DOHH2 (cell line): ENCODE results near the gene TRMT2A.

Source experiments
- H3F3A ChIP-seq: fragments of 200-600 bp; sonication (generic), shearing (Covaris generic); 2 replicates; pipeline ENCODE4 v1.6.0; 2016; ENCODE audit warnings: antibody characterized with exemption, mild to moderate bottlenecking; ENCODE audit not compliant: control insufficient read depth, insufficient read depth
- H3K27ac ChIP-seq: fragments of 200-600 bp; sonication (generic); 2 replicates; pipeline ENCODE4 v1.5.1; 2014; ENCODE audit warnings: low read depth, mild to moderate bottlenecking, low read length, moderate library complexity
- H3K27me3 ChIP-seq: fragments of 200-600 bp; sonication (generic); 2 replicates; pipeline ENCODE4 v1.6.1; 2014; ENCODE audit warnings: mild to moderate bottlenecking, low read length, mixed read lengths; ENCODE audit not compliant: control insufficient read depth
- H3K36me3 ChIP-seq: fragments of 200-600 bp; sonication (generic); 2 replicates; pipeline ENCODE4 v1.6.1; 2014; ENCODE audit warnings: mild to moderate bottlenecking, low read length, moderate library complexity, mixed read lengths; ENCODE audit not compliant: control insufficient read depth
- H3K4me1 ChIP-seq: fragments of 200-600 bp; sonication (generic); 2 replicates; pipeline ENCODE4 v1.6.1; 2014; ENCODE audit warnings: mild to moderate bottlenecking, low read length, mixed read lengths; ENCODE audit not compliant: control insufficient read depth
- H3K4me2 ChIP-seq: fragments of 200-600 bp; sonication (generic); 2 replicates; pipeline ENCODE4 v1.6.0; 2014; ENCODE audit warnings: mild to moderate bottlenecking, low read length, moderate library complexity
- H3K4me3 ChIP-seq: fragments of 200-600 bp; sonication (generic); 2 replicates; pipeline ENCODE4 v1.5.1; 2014; ENCODE audit warnings: mild to moderate bottlenecking, low read length, mixed read lengths
- H3K79me2 ChIP-seq: fragments of 200-600 bp; sonication (generic); 2 replicates; pipeline ENCODE4 v1.6.1; 2014; ENCODE audit warnings: mild to moderate bottlenecking, low read length, mixed read lengths; ENCODE audit not compliant: control insufficient read depth
- H3K9me2 ChIP-seq: fragments of 200-600 bp; sonication (generic); replicated peaks from 2 replicates; pipeline ENCODE4 v1.6.1; 2014; ENCODE audit warnings: mild to moderate bottlenecking, low read length, mixed read lengths; ENCODE audit not compliant: control insufficient read depth
- H3K9me3 ChIP-seq: fragments of 200-600 bp; sonication (generic); 2 replicates; pipeline ENCODE4 v1.6.1; 2014; ENCODE audit warnings: antibody characterized with exemption, low read length, mixed read lengths; ENCODE audit not compliant: control insufficient read depth, insufficient read depth
- H4K20me1 ChIP-seq: fragments of 200-600 bp; sonication (generic); 2 replicates; pipeline ENCODE4 v1.6.0; 2014; ENCODE audit warnings: low read depth, mild to moderate bottlenecking, antibody characterized with exemption, low read length, moderate library complexity; ENCODE audit not compliant: control insufficient read depth, insufficient read depth
- CTCF ChIP-seq: fragments of 200-600 bp; sonication (generic); IDR thresholded peaks from one replicate; pipeline ENCODE4 v1.5.1; 2014; ENCODE audit warnings: antibody characterized with exemption, mild to moderate bottlenecking, low read depth, low read length; ENCODE audit not compliant: poor library complexity, severe bottlenecking
- EZH2phosphoT487 ChIP-seq: fragments of 200-600 bp; sonication (generic); IDR thresholded peaks from 2 replicates; pipeline ENCODE4 v1.6.1; 2017; ENCODE audit warnings: borderline replicate concordance, mild to moderate bottlenecking, antibody characterized with exemption, low read length, moderate library complexity, mixed read lengths

Gene TRMT2A

DNA sequence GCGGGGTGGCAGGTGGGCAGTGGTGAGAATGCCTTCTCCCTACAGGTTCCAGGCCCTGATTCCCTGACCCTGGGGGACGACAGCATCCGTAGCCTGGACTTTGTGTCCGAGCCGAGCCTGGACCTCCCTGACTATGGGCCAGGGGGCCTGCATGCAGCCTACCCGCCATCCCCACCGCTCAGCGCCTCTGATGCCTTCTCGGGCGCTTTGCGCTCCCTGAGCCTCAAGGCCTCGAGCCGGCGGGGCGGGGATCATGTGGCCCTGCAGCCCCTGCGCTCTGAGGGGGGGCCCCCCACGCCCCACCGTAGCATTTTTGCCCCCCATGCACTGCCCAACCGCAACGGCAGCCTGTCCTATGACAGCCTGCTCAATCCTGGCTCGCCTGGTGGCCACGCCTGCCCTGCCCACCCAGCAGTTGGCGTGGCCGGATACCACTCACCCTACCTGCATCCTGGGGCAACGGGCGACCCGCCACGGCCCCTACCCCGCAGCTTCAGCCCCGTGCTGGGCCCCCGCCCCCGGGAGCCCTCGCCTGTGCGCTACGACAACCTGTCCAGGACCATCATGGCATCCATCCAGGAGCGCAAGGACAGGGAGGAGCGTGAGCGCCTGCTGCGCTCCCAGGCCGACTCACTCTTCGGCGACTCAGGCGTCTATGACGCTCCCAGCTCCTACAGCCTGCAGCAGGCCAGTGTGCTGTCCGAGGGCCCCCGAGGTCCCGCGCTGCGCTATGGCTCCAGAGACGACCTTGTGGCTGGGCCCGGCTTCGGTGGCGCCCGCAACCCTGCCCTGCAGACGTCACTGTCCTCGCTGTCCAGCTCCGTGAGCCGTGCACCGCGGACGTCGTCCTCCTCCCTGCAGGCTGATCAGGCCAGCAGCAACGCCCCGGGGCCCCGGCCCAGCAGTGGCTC lies 25.9 kb upstream of the TRMT2A start:
- no peaks in the 10 kb centered on the region for H3K9me3 ChIP-seq
- no peaks in the 10 kb centered on the region for H3F3A ChIP-seq
- H3K27ac ChIP-seq = no peak overlapping the region
- peaks cover 1% of the 10 kb centered on the region for H3K4me1 ChIP-seq
- no peaks in the 10 kb centered on the region for H3K36me3 ChIP-seq
- H4K20me1 ChIP-seq = no peaks in the 10 kb centered on the region
- no peaks in the 10 kb centered on the region for H3K9me2 ChIP-seq
- H3K4me3 ChIP-seq = no peak overlapping the region
- H3K79me2 ChIP-seq = no peaks in the 10 kb centered on the region
- H3K27me3 ChIP-seq = no peaks in the 10 kb centered on the region
- TF ChIP-seq EZH2phosphoT487 = no peak
- TF ChIP-seq CTCF = no peak
- H3K4me2 ChIP-seq = no peak overlapping the region

DNA sequence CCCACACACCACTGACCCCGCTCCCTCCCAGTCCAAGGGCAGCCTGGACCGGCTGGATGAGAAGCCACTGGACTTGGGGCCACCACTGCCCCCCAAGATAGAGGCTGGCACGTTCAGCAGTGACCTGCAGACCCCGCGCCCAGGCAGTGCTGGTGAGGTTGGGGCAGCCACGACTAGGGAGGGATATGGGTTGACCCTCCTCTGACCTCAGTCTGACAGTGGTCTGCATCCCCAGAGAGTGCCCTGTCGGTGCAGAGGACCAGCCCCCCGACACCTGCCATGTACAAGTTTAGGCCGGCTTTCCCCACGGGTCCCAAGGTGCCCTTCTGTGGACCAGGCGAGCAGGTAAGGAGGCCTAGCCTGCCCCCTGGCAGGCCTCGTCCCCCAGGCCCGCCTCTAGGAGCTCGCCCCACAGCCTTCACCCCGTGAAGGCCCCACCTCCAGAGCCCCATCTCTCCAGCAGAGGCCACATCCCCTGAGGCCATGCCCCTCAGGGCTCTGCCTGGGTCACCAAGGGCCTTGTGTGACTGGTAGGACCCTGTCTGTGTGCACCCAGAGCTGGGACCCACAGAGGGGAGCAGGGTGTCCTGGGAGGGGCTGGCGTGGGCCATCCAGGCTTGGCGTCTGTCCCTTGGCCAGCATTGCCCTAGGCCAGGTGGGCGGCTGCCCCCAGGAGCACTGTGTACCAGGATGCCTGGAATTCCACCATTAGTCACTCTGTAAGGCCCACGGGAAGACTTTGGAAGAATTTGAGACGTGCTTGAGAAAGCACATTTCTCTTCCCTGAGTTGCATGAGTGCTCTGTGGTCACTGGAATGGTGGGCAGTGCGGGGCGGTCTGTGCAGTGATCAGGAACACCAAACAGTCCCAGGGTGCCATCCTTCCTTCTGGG lies 24.4 kb upstream of the TRMT2A start:
- no peaks in the 10 kb centered on the region for H3K36me3 ChIP-seq
- H3K27me3 ChIP-seq = no peaks in the 10 kb centered on the region
- H3K79me2 ChIP-seq = no peaks in the 10 kb centered on the region
- no peak overlapping the region for H3K27ac ChIP-seq
- H3K9me3 ChIP-seq = no peaks in the 10 kb centered on the region
- no peaks in the 10 kb centered on the region for H3F3A ChIP-seq
- peaks cover 6% of the 10 kb centered on the region for H3K4me1 ChIP-seq
- no peak overlapping the region for H3K4me2 ChIP-seq
- no peaks in the 10 kb centered on the region for H3K9me2 ChIP-seq
- TF ChIP-seq EZH2phosphoT487 (no peak), CTCF (no peak)
- H3K4me3 ChIP-seq = no peak overlapping the region
- H4K20me1 ChIP-seq = 0 out of 2 replicates have a peak, but pooled peaks cover 2% of the 10 kb centered on the region

- Histone ChIP-seq H3K36me3 (no peaks in the 10 kb centered on the region), H3K4me2 (no peak overlapping the region), H4K20me1 (0 out of 2 replicates have a peak, but pooled peaks cover 2% of the 10 kb centered on the region), H3K9me2 (no peaks in the 10 kb centered on the region), H3K4me3 (no peak overlapping the region), H3K27ac (no peak overlapping the region), H3F3A (no peaks in the 10 kb centered on the region), H3K4me1 (peaks cover 6% of the 10 kb centered on the region), H3K27me3 (no peaks in the 10 kb centered on the region), H3K79me2 (no peaks in the 10 kb centered on the region), H3K9me3 (no peaks in the 10 kb centered on the region)
- TF ChIP-seq EZH2phosphoT487 (no peak), CTCF (no peak)
Measured at GRCh38 chr22:20140521-20140964, 23.5 kb upstream of the TRMT2A start.
